Measurements from ENCODE around the gene MEGF11. TPM values are rescaled to one million over a fixed set of nuclear protein-coding genes. Genes with fewer than 3 reads are reported as not detected.

The MEGF11 gene
- polyA plus RNA-seq, 2 of the 4 experiments (the other 2 are of a cell fraction) = 0.25 to 0.31 TPM

DNA sequence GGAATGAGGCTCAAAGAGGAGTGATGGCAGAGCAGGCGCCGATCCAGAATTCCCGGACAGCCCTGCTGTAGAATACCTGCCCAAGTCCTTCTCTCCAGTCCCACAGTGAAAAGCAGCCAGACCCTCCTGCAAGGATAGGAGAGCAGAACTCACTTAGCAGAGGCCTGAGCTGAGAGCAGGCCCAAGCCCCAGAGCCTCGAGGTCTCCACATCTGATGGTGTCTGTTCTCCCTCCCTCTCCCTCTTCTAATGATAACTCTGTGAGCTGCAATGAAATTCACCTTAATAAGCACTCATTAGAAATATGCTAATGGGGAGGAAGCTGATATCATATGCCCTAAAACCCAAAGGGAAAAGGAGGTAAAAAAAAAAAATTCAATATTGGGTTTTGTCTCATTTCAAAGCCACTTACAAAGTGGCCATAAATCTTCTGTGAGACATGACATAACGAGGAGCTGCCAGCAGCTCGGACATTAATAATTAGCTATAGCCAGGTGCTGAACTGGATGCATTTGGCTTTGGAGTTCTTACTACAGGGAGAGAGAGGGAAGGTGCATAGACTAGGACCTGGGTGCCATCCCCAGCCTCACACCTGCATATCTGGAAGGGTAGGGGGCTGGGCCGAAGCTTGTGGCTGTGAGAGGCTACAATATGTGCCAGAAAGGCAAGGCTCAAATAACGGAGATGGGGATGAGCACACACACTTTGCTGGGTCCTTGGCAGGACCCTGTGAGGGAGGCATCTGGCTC is 108.4 kb downstream of the MEGF11 start:
- WGBS (ENCODE audit: missing lambda C conversion rate) = 58% methylated on average over 8 of the region's 8 CpGs
- FAIRE-seq = no peak

DNA sequence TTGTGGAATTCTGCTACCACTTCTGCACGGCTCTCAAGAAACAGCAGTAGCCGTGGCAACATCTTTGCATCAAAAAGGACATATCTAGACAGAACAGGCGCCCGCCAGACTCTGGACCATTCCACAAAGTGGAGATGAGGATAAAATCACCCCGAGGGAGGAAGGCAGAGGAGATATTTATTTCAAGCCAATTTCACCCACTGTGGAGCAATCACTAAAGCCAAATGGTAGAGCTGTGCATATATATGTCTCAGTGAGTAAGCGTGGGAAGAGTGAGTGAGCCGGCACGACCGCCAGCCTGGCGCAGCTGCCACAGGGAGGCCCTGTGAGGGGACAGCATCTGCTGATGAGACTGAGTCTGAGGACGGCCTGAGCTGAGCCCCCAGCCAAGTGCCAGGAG is 111.3 kb downstream of the MEGF11 start:
- DNase-seq (ENCODE audit: low read depth in 1 of 2, low spot score in 1 of 2) (no peak), FAIRE-seq (no peak), ATAC-seq (no peak)
- POLR2A ChIA-PET = no interaction called here
- Histone ChIP-seq H3K27ac (no peak overlapping the region), H3K4me2 (no peak overlapping the region), H3K9me3 (no peaks in the 10 kb centered on the region), H3K4me1 (no peaks in the 10 kb centered on the region), H3K4me3 (no peak overlapping the region)
- no peak for TF ChIP-seq HOXA7 (CRISPR knock-in tag; IDR thresholded peaks at IDR 0.05)
- CTCF ChIA-PET = interaction anchor here (0.9 to 1.5 kb wide), 3 partner anchors 11 to 24 kb away, joined by 4 to 5 read pairs (median 4); no protein-coding TSS in a partner anchor
- 78% methylated on average over 11 of the region's 11 CpGs for WGBS (ENCODE audit: missing lambda C conversion rate)

More for the DNA sequence above, 108.4 kb downstream of the MEGF11 start:
- CTCF ChIA-PET = interaction anchor here (0.6 to 1.8 kb wide), 5 partner anchors 9 to 353 kb away, joined by 3 to 4 read pairs (median 3); partner anchors contain the start of gene SNAPC5
- ATAC-seq (no peak), DNase-seq (ENCODE audit: low read depth in 1 of 2, low spot score in 1 of 2) (no peak)
- TF ChIP-seq ZNF302 (CRISPR knock-in tag; IDR thresholded peaks at IDR 0.05) (no peak), RARB (CRISPR knock-in tag; IDR thresholded peaks at IDR 0.05) (no peak), MAFK (IDR thresholded peaks at IDR 0.05; ENCODE audit: partially characterized antibody) (no peak), TFCP2L1 (CRISPR knock-in tag; IDR thresholded peaks at IDR 0.05) (no peak), MYC (IDR thresholded peaks at IDR 0.05; ENCODE audit: borderline replicate concordance, low read length) (no peak), KDM5A (IDR thresholded peaks at IDR 0.05) (no peak), CBX8 (IDR thresholded peaks at IDR 0.05) (no peak), RAD21 (conservative IDR thresholded peaks at IDR 0.05 in 1 of 2, IDR thresholded peaks at IDR 0.05 in 1 of 2) (no peak), JUN (IDR thresholded peaks at IDR 0.05) (no peak), ESRRA (IDR thresholded peaks at IDR 0.05; ENCODE audit: borderline replicate concordance, low read length) (no peak), CEBPB (IDR thresholded peaks at IDR 0.05) (no peak), NFE2L2 (conservative IDR thresholded peaks at IDR 0.05; ENCODE audit: low read length) (no peak), EHMT2 (IDR thresholded peaks at IDR 0.05; ENCODE audit: low read depth) (no peak), HEYL (CRISPR knock-in tag; IDR thresholded peaks at IDR 0.05) (no peak), EHF (CRISPR knock-in tag; IDR thresholded peaks at IDR 0.05) (no peak), ZFP36 (IDR thresholded peaks at IDR 0.05; ENCODE audit: borderline replicate concordance, partially characterized antibody) (no peak)
- TF ChIP-seq, protein P1, sequence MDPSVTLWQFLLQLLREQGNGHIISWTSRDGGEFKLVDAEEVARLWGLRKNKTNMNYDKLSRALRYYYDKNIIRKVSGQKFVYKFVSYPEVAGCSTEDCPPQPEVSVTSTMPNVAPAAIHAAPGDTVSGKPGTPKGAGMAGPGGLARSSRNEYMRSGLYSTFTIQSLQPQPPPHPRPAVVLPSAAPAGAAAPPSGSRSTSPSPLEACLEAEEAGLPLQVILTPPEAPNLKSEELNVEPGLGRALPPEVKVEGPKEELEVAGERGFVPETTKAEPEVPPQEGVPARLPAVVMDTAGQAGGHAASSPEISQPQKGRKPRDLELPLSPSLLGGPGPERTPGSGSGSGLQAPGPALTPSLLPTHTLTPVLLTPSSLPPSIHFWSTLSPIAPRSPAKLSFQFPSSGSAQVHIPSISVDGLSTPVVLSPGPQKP (IDR thresholded peaks at IDR 0.05; ENCODE audit: low read depth, low read length) = no peak
- TF ChIP-seq, protein P2, sequence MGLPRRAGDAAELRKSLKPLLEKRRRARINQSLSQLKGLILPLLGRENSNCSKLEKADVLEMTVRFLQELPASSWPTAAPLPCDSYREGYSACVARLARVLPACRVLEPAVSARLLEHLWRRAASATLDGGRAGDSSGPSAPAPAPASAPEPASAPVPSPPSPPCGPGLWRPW (IDR thresholded peaks at IDR 0.05) = no peak
- no peak overlapping the region for H3K27ac ChIP-seq
- no peaks in the 10 kb centered on the region for H3K9me3 ChIP-seq
- H3K4me2 ChIP-seq = no peak overlapping the region
- H3K4me3 ChIP-seq = no peak overlapping the region
- POLR2A ChIA-PET = no interaction called here
- no peaks in the 10 kb centered on the region for H3K4me1 ChIP-seq

DNA sequence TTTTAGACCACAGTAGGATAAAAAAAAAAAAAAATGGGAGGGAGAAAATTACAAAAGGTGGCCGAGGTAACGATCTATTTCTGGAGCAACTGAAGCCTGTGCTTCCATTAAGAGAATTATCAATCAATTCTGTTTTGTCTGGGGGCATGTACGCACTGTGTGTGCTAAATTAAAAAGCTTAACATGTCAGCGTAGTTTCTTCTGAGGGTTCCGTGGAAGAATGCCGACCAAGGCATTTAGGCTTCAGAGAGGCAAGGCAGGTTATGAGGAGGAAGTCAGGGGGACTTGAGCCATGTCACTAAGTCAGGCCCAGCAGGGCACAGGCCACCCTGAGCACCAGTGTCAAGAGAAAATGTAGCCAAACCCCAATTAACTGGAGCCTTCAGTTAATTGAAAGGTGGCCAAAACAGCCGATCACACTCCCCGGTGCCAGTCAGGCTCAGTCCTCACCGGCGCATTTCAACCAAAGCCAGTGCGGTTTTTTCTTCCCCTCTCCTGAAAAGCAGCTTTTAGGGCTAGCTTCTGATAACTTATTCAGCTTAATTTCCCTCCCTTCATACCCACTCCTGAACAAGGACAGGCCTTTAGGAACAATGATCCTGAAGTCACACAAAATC is 113.9 kb downstream of the MEGF11 start:
- Histone ChIP-seq H3K4me3 (no peak overlapping the region), H3K4me2 (no peak overlapping the region), H3K4me1 (no peaks in the 10 kb centered on the region), H3K9me3 (no peaks in the 10 kb centered on the region), H3K27ac (no peak overlapping the region)
- POLR2A ChIA-PET = no interaction called here
- CTCF ChIA-PET = no interaction called here
- TF ChIP-seq JUN (IDR thresholded peaks at IDR 0.05) (no peak), MAFK (IDR thresholded peaks at IDR 0.05; ENCODE audit: partially characterized antibody) (peak; percentile 54), RARB (CRISPR knock-in tag; IDR thresholded peaks at IDR 0.05) (no peak), CHD4 (IDR thresholded peaks at IDR 0.05; ENCODE audit: borderline replicate concordance) (no peak), ZC3H11A (IDR thresholded peaks at IDR 0.05) (no peak), PHF8 (IDR thresholded peaks at IDR 0.05; ENCODE audit: borderline replicate concordance, low read depth) (no peak), ESRRA (IDR thresholded peaks at IDR 0.05; ENCODE audit: borderline replicate concordance, low read length) (no peak)
- DNase-seq (ENCODE audit: low read depth in 1 of 2, low spot score in 1 of 2) (no peak), ATAC-seq (no peak), FAIRE-seq (no peak)
- 81% methylated on average over 11 of the region's 11 CpGs for WGBS (ENCODE audit: missing lambda C conversion rate)
